Rectal smooth muscle tissue (tissue), 1 donor: ENCODE measurements around the gene MC2R.

Experiments used
- H3K27ac ChIP-seq: one replicate; pipeline ENCODE4 v1.7.0; 2013; ENCODE audit warnings: low read depth, low read length, inconsistent platforms
- H3K27me3 ChIP-seq: one replicate; pipeline ENCODE4 v1.7.0; 2013; ENCODE audit warnings: low read length; ENCODE audit not compliant: control insufficient read depth, insufficient read depth
- H3K36me3 ChIP-seq: one replicate; pipeline ENCODE4 v1.7.0; 2013; ENCODE audit warnings: low read length; ENCODE audit not compliant: control insufficient read depth, insufficient read depth
- H3K4me1 ChIP-seq: one replicate; pipeline ENCODE4 v1.7.0; 2013; ENCODE audit warnings: low read length; ENCODE audit not compliant: control insufficient read depth, insufficient read depth
- H3K4me3 ChIP-seq: one replicate; pipeline ENCODE4 v1.7.0; 2013; ENCODE audit warnings: low read length
- H3K9ac ChIP-seq: one replicate; pipeline ENCODE4 v1.7.0; 2013; ENCODE audit warnings: low read length

The MC2R gene

GRCh38 chr18:13914756-13915155 lies 580 bp downstream of the MC2R start:
- Histone ChIP-seq H3K9ac (no peak overlapping the region), H3K27ac (no peak overlapping the region), H3K4me3 (no peak overlapping the region), H3K4me1 (no peaks in the 10 kb centered on the region), H3K36me3 (no peaks in the 10 kb centered on the region), H3K27me3 (no peaks in the 10 kb centered on the region)

- Histone ChIP-seq H3K9ac (no peak overlapping the region), H3K4me1 (no peaks in the 10 kb centered on the region), H3K4me3 (no peak overlapping the region), H3K27me3 (no peaks in the 10 kb centered on the region), H3K36me3 (no peaks in the 10 kb centered on the region), H3K27ac (no peak overlapping the region)
Observed at GRCh38 chr18:13914170-13914569, 1.2 kb downstream of the MC2R start.

- Histone ChIP-seq H3K27ac (no peak overlapping the region), H3K9ac (no peak overlapping the region), H3K4me3 (no peak overlapping the region), H3K36me3 (no peaks in the 10 kb centered on the region), H3K27me3 (no peaks in the 10 kb centered on the region), H3K4me1 (no peaks in the 10 kb centered on the region)
Observed at GRCh38 chr18:13913205-13913604, 2.1 kb downstream of the MC2R start.

- Histone ChIP-seq H3K4me1 (no peaks in the 10 kb centered on the region), H3K4me3 (no peak overlapping the region), H3K27me3 (no peaks in the 10 kb centered on the region), H3K27ac (no peak overlapping the region), H3K9ac (no peak overlapping the region), H3K36me3 (no peaks in the 10 kb centered on the region)
Observed at GRCh38 chr18:13912601-13913000, 2.7 kb downstream of the MC2R start.

- Histone ChIP-seq H3K9ac (no peak overlapping the region), H3K27ac (no peak overlapping the region), H3K36me3 (no peaks in the 10 kb centered on the region), H3K4me1 (no peaks in the 10 kb centered on the region), H3K27me3 (no peaks in the 10 kb centered on the region), H3K4me3 (no peak overlapping the region)
Observed at GRCh38 chr18:13910986-13911385, 4.3 kb downstream of the MC2R start.

- Histone ChIP-seq H3K27me3 (no peaks in the 10 kb centered on the region), H3K27ac (no peak overlapping the region), H3K9ac (no peak overlapping the region), H3K36me3 (no peaks in the 10 kb centered on the region), H3K4me1 (no peaks in the 10 kb centered on the region), H3K4me3 (no peak overlapping the region)
Observed at GRCh38 chr18:13910501-13910900, 4.8 kb downstream of the MC2R start.

GRCh38 chr18:13909141-13909940 lies 6.0 kb downstream of the MC2R start:
- no peaks in the 10 kb centered on the region for H3K4me1 ChIP-seq
- H3K4me3 ChIP-seq: no peak overlapping the region
- no peak overlapping the region for H3K27ac ChIP-seq
- H3K36me3 ChIP-seq: no peaks in the 10 kb centered on the region
- H3K9ac ChIP-seq: no peak overlapping the region
- no peaks in the 10 kb centered on the region for H3K27me3 ChIP-seq

- Histone ChIP-seq H3K4me3 (no peak overlapping the region), H3K4me1 (no peaks in the 10 kb centered on the region), H3K27me3 (no peaks in the 10 kb centered on the region), H3K36me3 (no peaks in the 10 kb centered on the region), H3K27ac (no peak overlapping the region), H3K9ac (no peak overlapping the region)
Observed at GRCh38 chr18:13900633-13901032, 14.7 kb downstream of the MC2R start.

- Histone ChIP-seq H3K4me3 (no peak overlapping the region), H3K27me3 (no peaks in the 10 kb centered on the region), H3K4me1 (no peaks in the 10 kb centered on the region), H3K9ac (no peak overlapping the region), H3K27ac (no peak overlapping the region), H3K36me3 (no peaks in the 10 kb centered on the region)
Observed at GRCh38 chr18:13895505-13896033, 19.8 kb downstream of the MC2R start.

GRCh38 chr18:13894531-13894930 lies 20.8 kb downstream of the MC2R start:
- Histone ChIP-seq H3K4me1 (no peaks in the 10 kb centered on the region), H3K36me3 (no peaks in the 10 kb centered on the region), H3K4me3 (no peak overlapping the region), H3K9ac (no peak overlapping the region), H3K27ac (no peak overlapping the region), H3K27me3 (no peaks in the 10 kb centered on the region)

GRCh38 chr18:13893418-13893760 lies 21.9 kb downstream of the MC2R start:
- H3K27me3 ChIP-seq: no peaks in the 10 kb centered on the region
- H3K4me1 ChIP-seq: no peaks in the 10 kb centered on the region
- H3K4me3 ChIP-seq: no peak overlapping the region
- H3K27ac ChIP-seq: no peak overlapping the region
- H3K36me3 ChIP-seq: no peaks in the 10 kb centered on the region
- no peak overlapping the region for H3K9ac ChIP-seq

- H3K9ac ChIP-seq: no peak overlapping the region
- no peaks in the 10 kb centered on the region for H3K27me3 ChIP-seq
- H3K4me1 ChIP-seq: no peaks in the 10 kb centered on the region
- H3K4me3 ChIP-seq: no peak overlapping the region
- no peak overlapping the region for H3K27ac ChIP-seq
- no peaks in the 10 kb centered on the region for H3K36me3 ChIP-seq
Observed at GRCh38 chr18:13892098-13892497, 23.2 kb downstream of the MC2R start.

- no peak overlapping the region for H3K9ac ChIP-seq
- no peaks in the 10 kb centered on the region for H3K4me1 ChIP-seq
- H3K27me3 ChIP-seq: no peaks in the 10 kb centered on the region
- no peak overlapping the region for H3K4me3 ChIP-seq
- H3K27ac ChIP-seq: no peak overlapping the region
- H3K36me3 ChIP-seq: no peaks in the 10 kb centered on the region
Observed at GRCh38 chr18:13890761-13891361, 24.5 kb downstream of the MC2R start.
